Measurements from ENCODE around the gene ZNF560. TPM values are rescaled to one million over a fixed set of nuclear protein-coding genes. Genes with fewer than 3 reads are reported as not detected.

The ZNF560 gene
- total RNA-seq, 2 experiments from 2014 or later = 0.11 to 0.16 TPM

DNA sequence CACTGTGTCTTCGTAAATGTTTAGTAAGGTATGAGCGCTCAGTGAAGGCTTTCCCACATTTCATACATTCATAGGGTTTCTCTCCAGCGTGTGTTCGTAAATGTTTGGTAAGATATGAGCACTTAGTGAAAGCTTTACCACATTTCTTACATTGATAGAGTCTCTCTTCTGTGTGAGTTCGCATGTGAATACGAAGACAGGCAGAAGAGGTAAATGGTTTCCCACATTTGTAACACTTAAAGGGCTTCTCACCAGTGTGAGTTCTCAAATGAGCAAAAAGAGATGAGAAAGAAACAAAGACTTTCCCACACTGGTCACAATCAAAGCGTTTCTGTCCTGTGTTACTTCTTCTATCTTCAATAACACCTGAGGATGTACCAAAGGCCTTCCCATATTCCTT, 31.3 kb downstream of the ZNF560 start:
- DNase-seq = no peak
- TF ChIP-seq, protein P1, sequence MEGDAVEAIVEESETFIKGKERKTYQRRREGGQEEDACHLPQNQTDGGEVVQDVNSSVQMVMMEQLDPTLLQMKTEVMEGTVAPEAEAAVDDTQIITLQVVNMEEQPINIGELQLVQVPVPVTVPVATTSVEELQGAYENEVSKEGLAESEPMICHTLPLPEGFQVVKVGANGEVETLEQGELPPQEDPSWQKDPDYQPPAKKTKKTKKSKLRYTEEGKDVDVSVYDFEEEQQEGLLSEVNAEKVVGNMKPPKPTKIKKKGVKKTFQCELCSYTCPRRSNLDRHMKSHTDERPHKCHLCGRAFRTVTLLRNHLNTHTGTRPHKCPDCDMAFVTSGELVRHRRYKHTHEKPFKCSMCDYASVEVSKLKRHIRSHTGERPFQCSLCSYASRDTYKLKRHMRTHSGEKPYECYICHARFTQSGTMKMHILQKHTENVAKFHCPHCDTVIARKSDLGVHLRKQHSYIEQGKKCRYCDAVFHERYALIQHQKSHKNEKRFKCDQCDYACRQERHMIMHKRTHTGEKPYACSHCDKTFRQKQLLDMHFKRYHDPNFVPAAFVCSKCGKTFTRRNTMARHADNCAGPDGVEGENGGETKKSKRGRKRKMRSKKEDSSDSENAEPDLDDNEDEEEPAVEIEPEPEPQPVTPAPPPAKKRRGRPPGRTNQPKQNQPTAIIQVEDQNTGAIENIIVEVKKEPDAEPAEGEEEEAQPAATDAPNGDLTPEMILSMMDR (IDR thresholded peaks at IDR 0.05) = no peak
- no peak overlapping the region for H3K27ac Mint-ChIP-seq
- no peaks in the 10 kb centered on the region for H3K27me3 Mint-ChIP-seq
- POLR2A ChIA-PET = no interaction called here
- no peaks in the 10 kb centered on the region for H3K4me1 Mint-ChIP-seq (ENCODE audit: low read depth)
- no peak for ATAC-seq
- peaks cover 53% of the 10 kb centered on the region for H3K9me3 Mint-ChIP-seq
- peaks cover 24% of the 10 kb centered on the region for H3K36me3 Mint-ChIP-seq (ENCODE audit: low read depth)
- CTCF ChIA-PET = no interaction called here
- intact Hi-C loops (cut with micrococcal nuclease) = no loop called here
- H3K4me3 Mint-ChIP-seq = no peak overlapping the region

DNA sequence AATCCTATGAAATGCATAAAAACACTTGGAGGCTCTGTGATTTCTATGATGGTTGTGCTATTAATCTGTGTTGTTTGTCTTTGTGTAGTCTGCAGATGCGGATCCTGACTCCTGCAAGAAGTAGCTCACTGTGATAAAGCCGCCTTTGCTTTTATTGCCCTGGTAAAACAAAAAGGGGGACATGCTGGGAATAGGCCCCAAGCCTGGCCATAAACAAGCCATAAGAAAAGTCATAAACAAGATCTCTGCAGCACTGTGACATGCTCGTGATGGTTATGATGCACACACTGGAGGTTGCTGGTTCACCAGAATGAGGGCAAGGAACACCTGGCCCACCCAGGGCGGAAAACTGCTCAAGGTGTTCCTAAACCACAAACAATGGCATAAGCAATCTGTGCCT, 36.5 kb downstream of the ZNF560 start:
- Mint-ChIP-seq H3K36me3 (ENCODE audit: low read depth) (peaks cover 37% of the 10 kb centered on the region), H3K27ac (no peak overlapping the region), H3K9me3 (peaks cover 60% of the 10 kb centered on the region), H3K27me3 (no peaks in the 10 kb centered on the region), H3K4me3 (no peak overlapping the region), H3K4me1 (ENCODE audit: low read depth) (no peaks in the 10 kb centered on the region)
- intact Hi-C loops (cut with micrococcal nuclease) = no loop called here
- DNase-seq (no peak), ATAC-seq (no peak)
- ChIA-PET POLR2A (no interaction called here), CTCF (no interaction called here)
- TF ChIP-seq, protein P1 (IDR thresholded peaks at IDR 0.05) = no peak

DNA sequence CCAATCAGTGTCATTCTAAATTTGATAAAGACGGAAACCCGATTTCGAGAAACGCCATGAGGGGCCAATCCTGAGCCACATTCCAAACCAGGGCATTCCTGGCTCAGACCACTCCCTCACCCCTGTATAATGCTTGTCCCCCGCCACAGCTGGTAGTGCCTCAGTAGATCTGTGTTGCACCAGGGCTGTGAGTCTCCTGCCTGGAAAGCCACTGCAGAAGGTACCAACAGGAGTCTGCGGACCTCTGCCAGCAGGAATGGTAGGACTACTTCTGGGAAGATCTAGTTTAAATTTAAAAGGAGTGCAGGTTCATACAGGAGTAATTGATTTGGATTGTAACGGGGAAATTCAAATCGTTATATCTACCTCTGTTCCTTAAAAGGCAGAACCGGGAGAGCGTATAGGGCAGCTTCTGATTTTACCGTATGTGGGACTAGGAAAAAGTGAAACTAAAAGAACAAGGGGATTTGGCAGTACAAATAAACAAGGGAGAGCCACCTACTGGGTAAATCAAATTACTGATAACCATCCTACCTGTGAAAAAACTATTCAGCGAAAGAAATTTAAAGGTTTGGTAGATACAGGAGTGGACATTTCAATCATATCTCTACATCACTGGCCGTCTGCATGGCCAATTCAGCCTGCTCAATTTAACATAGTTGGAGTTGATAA, 42.3 kb downstream of the ZNF560 start:
- no peak overlapping the region for H3K4me3 Mint-ChIP-seq
- POLR2A ChIA-PET = no interaction called here
- no peaks in the 10 kb centered on the region for H3K4me1 Mint-ChIP-seq (ENCODE audit: low read depth)
- H3K27ac Mint-ChIP-seq = no peak overlapping the region
- no peaks in the 10 kb centered on the region for H3K27me3 Mint-ChIP-seq
- ATAC-seq (no peak), DNase-seq (no peak)
- CTCF ChIA-PET = interaction anchor here (1.5 kb wide), 1 partner anchor 251 kb away, joined by 3 read pairs; no protein-coding TSS in a partner anchor
- H3K9me3 Mint-ChIP-seq = peaks cover 63% of the 10 kb centered on the region
- intact Hi-C loops (cut with micrococcal nuclease) = no loop called here
- peaks cover 12% of the 10 kb centered on the region for H3K36me3 Mint-ChIP-seq (ENCODE audit: low read depth)
- TF ChIP-seq, protein P1 (IDR thresholded peaks at IDR 0.05) = no peak

DNA sequence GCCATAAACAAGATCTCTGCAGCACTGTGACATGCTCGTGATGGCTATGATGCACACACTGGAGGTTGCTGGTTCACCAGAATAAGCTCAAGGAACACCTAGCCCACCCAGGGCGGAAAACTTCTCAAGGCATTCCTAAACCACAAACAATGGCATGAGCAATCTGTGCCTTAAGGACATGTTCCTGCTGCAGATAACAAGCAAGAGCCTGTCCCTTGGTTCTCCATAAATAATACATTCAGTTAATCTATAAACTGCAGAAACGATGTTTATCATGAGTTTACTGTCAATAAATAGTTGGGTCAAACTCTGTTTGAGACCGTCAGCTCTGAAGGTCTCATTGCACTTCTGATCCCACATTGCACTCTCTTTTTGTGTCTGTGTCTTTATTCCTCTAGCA, 44.5 kb downstream of the ZNF560 start:
- H3K36me3 Mint-ChIP-seq (ENCODE audit: low read depth) = peaks cover 6% of the 10 kb centered on the region
- H3K4me3 Mint-ChIP-seq = no peak overlapping the region
- POLR2A ChIA-PET = interaction anchor here (0.6 kb wide), 1 partner anchor 236 kb away, joined by 3 read pairs; no protein-coding TSS in a partner anchor
- H3K4me1 Mint-ChIP-seq (ENCODE audit: low read depth) = no peaks in the 10 kb centered on the region
- no peaks in the 10 kb centered on the region for H3K27me3 Mint-ChIP-seq
- H3K9me3 Mint-ChIP-seq = peaks cover 64% of the 10 kb centered on the region
- CTCF ChIA-PET = no interaction called here
- no peak overlapping the region for H3K27ac Mint-ChIP-seq
- ATAC-seq (no peak), DNase-seq (no peak)
- intact Hi-C loops (cut with micrococcal nuclease) = no loop called here
- TF ChIP-seq, protein P1 (IDR thresholded peaks at IDR 0.05) = no peak

DNA sequence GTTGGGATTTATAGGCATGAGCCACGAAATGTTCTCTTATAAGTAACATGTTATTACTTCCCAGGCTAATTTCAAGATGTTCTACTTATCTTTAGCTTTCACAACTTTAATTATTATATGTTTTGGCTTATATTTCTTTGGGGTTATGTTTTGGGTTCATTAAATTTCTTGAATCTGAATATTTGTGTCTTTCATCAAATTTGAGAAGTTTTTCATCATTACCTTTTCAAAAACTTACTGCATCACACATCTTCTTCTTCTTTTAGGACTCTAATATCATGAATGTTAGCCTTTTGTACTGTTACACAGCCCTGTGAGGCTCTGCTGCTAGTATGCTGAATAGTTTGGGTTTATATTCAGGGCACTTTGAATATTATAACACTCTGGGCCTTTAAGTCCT, 53.4 kb downstream of the ZNF560 start:
- Mint-ChIP-seq H3K4me3 (no peak overlapping the region), H3K4me1 (ENCODE audit: low read depth) (peaks cover 1% of the 10 kb centered on the region), H3K27ac (no peak overlapping the region), H3K27me3 (no peaks in the 10 kb centered on the region), H3K36me3 (ENCODE audit: low read depth) (peaks cover 57% of the 10 kb centered on the region), H3K9me3 (peaks cover 53% of the 10 kb centered on the region)
- DNase-seq (no peak), ATAC-seq (no peak)
- intact Hi-C loops (cut with micrococcal nuclease) = no loop called here
- ChIA-PET POLR2A (no interaction called here), CTCF (interaction anchor here (0.6 kb wide), 1 partner anchor 190 kb away, joined by 3 read pairs; no protein-coding TSS in a partner anchor)
- TF ChIP-seq, protein P1 (IDR thresholded peaks at IDR 0.05) = no peak
